ENCODE measurements around the gene SLC6A12.
"Not testable (repeated sequence)": the region's sequence is repeated elsewhere in the genome, so short reads cannot be mapped to it uniquely, and the experiment has no call there.

The SLC6A12 gene

GRCh38 chr12:191541-191940 is 22.4 kb downstream of the SLC6A12 start:
- H3K4me3 ChIP-seq (ENCODE audit: low read length), result no peak overlapping the region
- TF ChIP-seq CTCF (conservative IDR thresholded peaks at IDR 0.05; ENCODE audit: low read depth, low read length), result no peak
- DNase-seq (ENCODE audit: low read depth), result no peak

- DNase-seq (ENCODE audit: low read depth), result no peak
- no peak overlapping the region for H3K4me3 ChIP-seq (ENCODE audit: low read length)
- TF ChIP-seq CTCF (conservative IDR thresholded peaks at IDR 0.05; ENCODE audit: low read depth, low read length), result no peak
Observed at GRCh38 chr12:190881-191280, 23.1 kb downstream of the SLC6A12 start.

GRCh38 chr12:189622-189962 is 24.4 kb downstream of the SLC6A12 start:
- TF ChIP-seq CTCF (conservative IDR thresholded peaks at IDR 0.05; ENCODE audit: low read depth, low read length), result no peak
- H3K4me3 ChIP-seq (ENCODE audit: low read length), result no peak overlapping the region
- no peak for DNase-seq (ENCODE audit: low read depth)

GRCh38 chr12:188910-189621 is 24.9 kb downstream of the SLC6A12 start:
- peak; percentile 60 for TF ChIP-seq CTCF (conservative IDR thresholded peaks at IDR 0.05; ENCODE audit: low read depth, low read length)

GRCh38 chr12:187986-188909 is 25.7 kb downstream of the SLC6A12 start:
- H3K4me3 ChIP-seq (ENCODE audit: low read length), result peak overlapping the region; percentile 49
- DNase-seq (ENCODE audit: low read depth), result not testable (repeated sequence)

More at GRCh38 chr12:188910-189621, 24.9 kb downstream of the SLC6A12 start:
- DNase-seq (ENCODE audit: low read depth), result no peak
- H3K4me3 ChIP-seq (ENCODE audit: low read length), result peak overlapping the region; percentile 49

GRCh38 chr12:186006-186625 is 27.8 kb downstream of the SLC6A12 start:
- no peak overlapping the region for H3K4me3 ChIP-seq (ENCODE audit: low read length)
- DNase-seq (ENCODE audit: low read depth), result no peak
- no peak for TF ChIP-seq CTCF (conservative IDR thresholded peaks at IDR 0.05; ENCODE audit: low read depth, low read length)

- TF ChIP-seq CTCF (conservative IDR thresholded peaks at IDR 0.05; ENCODE audit: low read depth, low read length), result no peak
- no peak for DNase-seq (ENCODE audit: low read depth)
- H3K4me3 ChIP-seq (ENCODE audit: low read length), result no peak overlapping the region
Observed at GRCh38 chr12:185576-185955, 28.4 kb downstream of the SLC6A12 start.

All from retinal pigment epithelial cell (primary cell).